ENCODE measurements around the gene SLC30A5.

DNA sequence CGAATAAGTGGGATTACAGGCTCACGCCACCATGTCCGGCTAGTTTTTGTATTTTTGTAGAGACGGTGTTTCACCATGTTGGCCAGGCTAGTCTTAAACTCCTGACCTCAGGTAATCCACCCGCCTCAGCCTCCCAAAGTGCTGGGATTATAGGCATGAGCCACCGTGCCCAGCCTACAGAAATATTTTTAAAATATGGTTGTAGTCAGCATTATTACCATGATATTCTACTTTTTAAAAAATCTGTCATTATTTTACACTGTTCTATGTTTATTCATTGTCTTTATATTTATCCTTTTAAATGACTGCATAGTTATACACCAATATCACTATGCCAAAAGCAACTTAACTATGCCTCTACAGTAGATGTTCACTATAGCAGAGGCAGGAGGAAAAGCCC is 41.6 kb upstream of the SLC30A5 start:
- TF ChIP-seq POLR2A (IDR thresholded peaks at IDR 0.05; ENCODE audit: low read length) (no peak), GATA1 (IDR thresholded peaks at IDR 0.05; ENCODE audit: low read depth, low read length) (no peak)

Data from erythroblast (primary cell).